ENCODE results near the gene LGMN. TPM values are rescaled to one million over a fixed set of nuclear protein-coding genes. Genes with fewer than 3 reads are reported as not detected.

LGMN gene
- total and polyA plus RNA-seq, 2 of the 8 experiments (the other 6 are each of a cell fraction or from before 2014, with no cell fraction given): 57.4 to 83.4 TPM

DNA sequence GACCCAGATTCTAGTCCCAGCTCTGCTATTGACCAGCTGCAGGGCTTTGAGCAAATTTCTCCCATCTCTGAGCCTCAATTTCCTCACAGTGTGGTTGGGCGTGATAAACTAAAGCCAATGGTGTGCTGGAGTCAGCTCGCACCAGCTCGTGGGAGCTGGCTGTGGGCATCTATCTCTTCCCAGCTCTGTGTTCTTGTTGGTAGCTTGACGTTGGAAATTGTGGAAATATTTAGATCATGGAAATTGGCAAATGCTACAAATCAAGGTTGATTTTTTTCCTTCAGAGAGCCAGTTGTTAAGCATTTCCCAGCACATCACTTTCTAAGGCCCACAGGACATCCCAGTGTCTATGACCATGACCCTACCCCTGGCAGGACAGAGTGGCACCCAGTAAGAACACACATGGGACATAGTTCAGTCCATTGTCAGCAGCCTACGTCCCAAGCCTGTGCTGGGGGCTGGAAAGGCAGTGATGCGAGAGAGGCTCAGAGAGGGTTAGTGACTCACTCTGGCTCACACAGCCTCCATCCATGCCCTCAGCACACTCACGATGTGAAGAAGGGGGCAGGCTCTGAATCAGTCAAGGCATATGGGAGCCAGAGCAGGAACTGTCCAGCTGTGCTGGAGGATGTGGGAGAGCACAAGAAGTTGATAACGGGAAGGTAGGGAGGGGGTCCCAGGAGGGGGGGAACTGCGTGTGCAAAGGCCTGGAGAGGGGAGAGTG, 77.6 kb downstream of the LGMN start:
- H2AK5ac ChIP-seq (ENCODE audit: low read depth, low read length): no peak overlapping the region
- H2BK15ac ChIP-seq (ENCODE audit: low read length): no peak overlapping the region
- no peak overlapping the region for H4K5ac ChIP-seq (ENCODE audit: insufficient read length, low read depth, low read length)
- POLR2A ChIA-PET (ENCODE audit: partially characterized antibody): no interaction called here
- H3K14ac ChIP-seq (ENCODE audit: insufficient read length): no peak overlapping the region
- no peak overlapping the region for H3K56ac ChIP-seq (replicated peaks; ENCODE audit: insufficient read length, low read depth, low read length)
- H2BK12ac ChIP-seq (ENCODE audit: low read depth, low read length): no peak overlapping the region
- H3K23ac ChIP-seq (ENCODE audit: insufficient read length): no peak overlapping the region
- H3K79me2 ChIP-seq (ENCODE audit: control insufficient read depth in 1 of 2, insufficient read depth in 2 of 2, low read length in 2 of 2): no peaks in the 10 kb centered on the region
- no peak overlapping the region for H4K8ac ChIP-seq (ENCODE audit: extremely low read depth, insufficient read depth, low read length)
- H2BK20ac ChIP-seq (ENCODE audit: low read length): no peak overlapping the region
- no peak for DNase-seq (ENCODE audit: low read depth in 1 of 2, low spot score in 2 of 2)
- H3K4me3 ChIP-seq (ENCODE audit: extremely low read depth in 1 of 4, insufficient read depth in 2 of 4, low read depth in 3 of 4, low read length in 4 of 4): no peak overlapping the region
- TF ChIP-seq RNF2 (IDR thresholded peaks at IDR 0.05; ENCODE audit: borderline replicate concordance, low read depth, low read length, missing control alignments, poor library complexity, severe bottlenecking): no peak
- TF ChIP-seq ATF2 (IDR thresholded peaks at IDR 0.05; ENCODE audit: low read length): no peak
- WGBS, 2 experiments (ENCODE audit: extremely low coverage in 1 of 2, insufficient coverage in 1 of 2, insufficient read length in 1 of 2, insufficient replicate concordance in 2 of 2, low coverage in 1 of 2, low lambda C conversion rate in 2 of 2, missing lambda C conversion rate in 1 of 2): 83% methylated on average over 8 of the region's 9 CpGs; no CpG with 5 or more reads in 1 of the 2 experiments
- H4K91ac ChIP-seq (replicated peaks; ENCODE audit: insufficient read length, low read length): no peak overlapping the region
- CTCF ChIA-PET (ENCODE audit: partially characterized antibody): interaction anchor here (0.7 to 1.7 kb wide), 5 partner anchors 11 to 169 kb away, joined by 3 to 9 read pairs (median 4); no protein-coding TSS in a partner anchor
- no peaks in the 10 kb centered on the region for H3K36me3 ChIP-seq (ENCODE audit: control insufficient read depth in 2 of 4, insufficient read depth in 4 of 4, low read length in 3 of 4)
- no peak overlapping the region for H3K4me2 ChIP-seq (ENCODE audit: insufficient read depth in 1 of 2, low read depth in 2 of 2, low read length in 2 of 2)
- H3K79me1 ChIP-seq (ENCODE audit: low read depth, low read length): no peaks in the 10 kb centered on the region; the same call in 1 of the 2 replicates
- no peak overlapping the region for H2AFZ ChIP-seq (ENCODE audit: low read length)
- no peak for FAIRE-seq
- H3K4ac ChIP-seq (replicated peaks; ENCODE audit: insufficient read length, low read depth, low read length): no peak overlapping the region
- no peak overlapping the region for H3K27ac ChIP-seq (ENCODE audit: low read depth, low read length)
- H3K4me1 ChIP-seq (replicated peaks in 1 of 4; ENCODE audit: control insufficient read depth in 3 of 4, insufficient read depth in 4 of 4, low read length in 3 of 4): peaks cover 0 to 2% (median 0%) of the 10 kb centered on the region in 4 experiments; a peak in 1 of 7 replicates
- no peak overlapping the region for H2BK5ac ChIP-seq (ENCODE audit: low read depth, low read length)
- no peak overlapping the region for H3K18ac ChIP-seq (ENCODE audit: extremely low read depth, low read length)
- no peaks in the 10 kb centered on the region for H3K23me2 ChIP-seq (ENCODE audit: low read depth, low read length)
- no peak overlapping the region for H2BK120ac ChIP-seq (replicated peaks; ENCODE audit: low read depth, low read length)
- H3K9ac ChIP-seq (replicated peaks in 1 of 4; ENCODE audit: extremely low read depth in 1 of 4, low read depth in 3 of 4, low read length in 3 of 4): no peak overlapping the region
- H4K20me1 ChIP-seq (replicated peaks in 1 of 2; ENCODE audit: control insufficient read depth in 1 of 2, insufficient read depth in 2 of 2, low read length in 2 of 2): no peaks in the 10 kb centered on the region
- no peaks in the 10 kb centered on the region for H3K27me3 ChIP-seq (replicated peaks in 1 of 4; ENCODE audit: control insufficient read depth in 3 of 4, extremely low read depth in 1 of 4, insufficient read depth in 3 of 4, low read length in 3 of 4)
- no peaks in the 10 kb centered on the region for H3K9me3 ChIP-seq (ENCODE audit: insufficient read depth in 2 of 2, low read depth in 1 of 2, low read length in 1 of 2)

Measured in H1 (cell line).